AG08396 (cell line): ENCODE results near the gene SLC1A1.
A peak's percentile ranks its signal among the peaks of the same experiment; 100 is the strongest.

ENCODE experiments used
- DNase-seq: peaks from one replicate; pipeline ENCODE4 v3.0.0; 2012; ENCODE audit warnings: low spot score, mixed read lengths

The SLC1A1 gene

GRCh38 chr9:4489919-4490704 is at the start of gene SLC1A1:
Gene SLC1A1 (plus strand): TSS chr9:4490468. CDS start chr9:4490680, 212 bp downstream.
- DNase-seq: peak; percentile 82

DNA sequence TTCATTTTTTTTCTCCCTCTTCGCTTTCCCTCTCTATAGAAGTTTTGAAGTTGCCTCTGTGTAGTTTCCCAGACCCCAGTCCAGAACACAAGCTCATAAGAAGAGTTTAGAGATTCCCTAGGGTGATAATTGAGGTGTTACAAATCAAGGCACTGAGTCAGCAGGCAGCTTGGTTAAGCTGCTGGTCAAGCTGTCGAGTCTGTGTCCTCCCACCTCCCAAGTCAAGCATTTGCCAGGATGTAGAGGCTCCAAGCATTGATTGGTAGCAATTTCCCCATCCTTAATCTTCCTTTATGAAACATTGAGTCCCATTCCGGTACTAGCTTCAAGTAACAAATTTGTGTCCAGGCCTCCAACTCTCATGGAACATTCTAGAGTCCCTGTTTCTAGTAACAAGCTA is 47.5 kb upstream of the SLC1A1 start:
- DNase-seq: no peak

- no peak for DNase-seq
Observed at GRCh38 chr9:4443439-4443838, 46.8 kb upstream of the SLC1A1 start.

- no peak for DNase-seq
Observed at GRCh38 chr9:4461437-4461836, 28.8 kb upstream of the SLC1A1 start.

DNA sequence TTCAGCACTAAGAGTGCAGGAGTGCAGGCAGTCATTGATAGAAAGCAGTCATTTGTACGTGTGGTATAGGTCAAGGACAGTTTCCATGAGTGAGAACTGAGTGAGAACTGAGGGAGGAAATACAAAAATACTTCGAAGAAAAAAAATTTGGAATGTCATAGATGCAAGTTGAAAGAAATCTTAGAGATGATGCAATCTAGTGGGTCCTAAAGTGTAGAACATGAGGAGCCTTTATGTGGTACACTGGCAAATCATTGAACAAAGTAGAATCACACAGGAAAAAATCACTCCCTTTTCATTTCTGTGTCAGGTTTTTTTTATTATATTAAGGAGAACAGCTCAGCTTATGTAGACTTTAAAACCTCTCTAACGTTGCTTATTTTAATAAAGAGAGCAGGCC is 26.4 kb upstream of the SLC1A1 start:
- no peak for DNase-seq

DNA sequence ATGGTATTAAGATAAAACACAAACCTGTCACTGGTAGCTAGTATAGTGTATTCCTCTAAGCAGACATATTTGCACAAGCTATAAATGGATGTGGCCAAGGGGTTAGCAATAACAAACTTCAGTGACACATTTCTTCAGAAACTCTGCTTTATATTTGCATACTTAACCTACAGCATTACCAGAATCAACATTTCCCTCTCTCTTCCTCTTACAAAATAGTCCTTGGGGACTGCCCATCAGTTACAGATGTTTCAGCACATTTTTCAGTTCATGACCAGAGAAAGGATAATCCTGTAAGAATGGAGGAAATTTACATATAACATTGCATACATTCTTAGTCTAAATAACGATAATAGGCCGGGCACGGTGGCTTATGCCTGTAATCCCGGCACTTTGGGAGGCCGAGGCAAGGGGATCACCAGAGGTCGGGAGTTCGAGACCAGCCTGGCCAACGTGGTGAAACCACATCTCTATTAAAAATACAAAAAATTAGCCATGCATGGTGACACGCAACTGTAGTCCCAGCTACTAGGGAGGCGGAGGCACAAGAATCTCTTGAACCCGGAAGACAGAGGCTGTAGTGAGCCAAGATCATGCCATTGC is 25.3 kb upstream of the SLC1A1 start:
- DNase-seq: no peak

GRCh38 chr9:4465910-4466309 is 24.4 kb upstream of the SLC1A1 start:
- DNase-seq: no peak

DNA sequence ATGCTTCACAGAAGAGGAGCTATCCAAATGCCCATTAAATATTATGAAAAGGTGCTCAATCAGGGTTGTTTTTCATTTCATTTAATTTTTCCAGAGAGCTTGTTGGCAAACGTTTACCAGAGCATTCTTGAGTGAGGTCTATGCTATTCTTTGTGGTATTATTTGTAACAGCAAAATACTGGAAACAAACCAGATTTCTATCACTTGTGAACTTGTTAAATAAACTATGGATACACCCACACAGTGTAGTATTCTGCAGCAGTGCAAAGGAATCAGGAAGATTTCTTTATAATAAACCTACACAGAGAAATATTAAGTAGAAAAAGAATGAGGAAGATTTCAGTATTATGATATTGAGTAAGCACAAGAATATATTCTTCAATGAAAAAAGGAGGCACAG is 15.0 kb upstream of the SLC1A1 start:
- no peak for DNase-seq

GRCh38 chr9:4486176-4486575 is 4.1 kb upstream of the SLC1A1 start:
- no peak for DNase-seq

GRCh38 chr9:4489562-4489918 is 728 bp upstream of the SLC1A1 start:
- peak; percentile 41 for DNase-seq

GRCh38 chr9:4490705-4491625 is 697 bp downstream of the SLC1A1 start:
- DNase-seq: peak; percentile 25

DNA sequence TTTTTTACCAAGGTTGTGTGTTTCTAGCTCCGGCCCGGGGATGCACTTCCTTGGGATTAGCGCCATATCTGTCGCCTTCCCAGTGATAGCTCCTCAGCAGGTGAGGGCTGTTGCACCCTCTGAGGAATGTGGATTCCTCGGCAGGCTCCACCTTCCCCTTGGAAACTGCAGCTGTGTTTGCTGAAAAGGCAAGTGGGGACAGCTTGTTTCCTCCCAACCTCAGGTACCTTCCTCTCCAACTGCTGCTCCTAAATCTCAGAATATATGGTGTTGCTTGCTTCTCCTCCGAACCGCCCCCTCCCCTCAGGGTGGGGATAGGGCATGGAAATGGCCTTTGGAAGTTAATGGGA is 1.3 kb downstream of the SLC1A1 start:
- no peak for DNase-seq

DNA sequence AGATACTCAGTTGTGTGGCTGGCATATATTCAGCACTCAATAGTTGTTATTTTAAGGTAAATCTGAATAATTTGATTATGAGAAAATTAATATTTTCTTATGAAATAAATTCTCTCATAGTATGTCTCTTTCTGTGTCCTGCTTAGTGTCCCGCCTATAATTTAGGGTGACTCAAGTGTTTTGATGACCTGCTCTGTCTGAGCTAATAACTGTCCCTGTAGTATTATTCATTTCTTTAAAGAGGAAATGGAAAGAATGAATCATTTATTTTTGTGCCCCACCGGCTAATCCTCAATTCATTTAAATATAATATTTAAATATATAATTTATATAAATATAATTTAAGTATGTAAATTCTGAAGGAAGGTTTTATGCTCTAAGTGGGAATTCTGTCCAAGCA is 4.1 kb downstream of the SLC1A1 start:
- no peak for DNase-seq

GRCh38 chr9:4494806-4495205 is 4.5 kb downstream of the SLC1A1 start:
- no peak for DNase-seq

- DNase-seq: no peak
Observed at GRCh38 chr9:4495537-4495936, 5.3 kb downstream of the SLC1A1 start.

DNA sequence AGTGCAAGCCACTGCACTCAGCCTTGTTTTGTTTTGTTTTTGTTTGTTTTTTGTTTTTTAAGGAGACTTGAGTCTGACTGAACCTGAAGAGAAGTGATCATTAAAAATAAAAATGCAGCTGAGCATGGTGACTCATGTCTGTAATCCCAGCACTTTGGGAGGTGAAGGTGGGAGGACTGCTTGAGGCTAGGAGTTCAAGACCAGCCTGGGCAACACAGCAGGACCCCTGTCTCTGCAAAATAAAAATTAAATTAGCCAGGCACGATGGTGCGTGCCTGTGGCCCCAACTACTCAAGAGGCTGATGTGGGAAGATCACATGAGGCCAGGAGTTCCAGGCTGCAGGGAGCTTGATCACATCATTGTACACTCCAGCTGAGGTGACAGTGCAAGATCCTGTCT is 6.2 kb downstream of the SLC1A1 start:
- no peak for DNase-seq

DNA sequence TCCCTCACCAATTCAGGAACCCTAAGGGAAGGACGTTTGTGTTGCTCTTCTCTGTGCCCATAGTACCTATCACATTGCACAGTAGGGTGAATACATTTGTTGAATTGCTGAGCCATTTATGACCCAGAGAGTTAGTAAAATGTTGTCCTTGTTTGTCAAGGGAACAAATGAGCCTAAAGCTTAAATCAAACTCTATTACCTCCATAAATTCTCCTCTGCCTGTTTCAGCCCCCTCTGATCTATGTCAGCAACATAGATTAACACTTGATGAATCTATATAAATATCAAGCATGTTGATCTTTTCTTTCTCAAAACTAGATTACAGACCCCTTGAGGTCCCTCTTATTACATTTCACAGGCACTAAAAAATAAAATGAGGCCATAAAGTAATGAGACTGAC is 7.1 kb downstream of the SLC1A1 start:
- DNase-seq: no peak

GRCh38 chr9:4497855-4498254 is 7.6 kb downstream of the SLC1A1 start:
- peak; percentile 38 for DNase-seq

DNA sequence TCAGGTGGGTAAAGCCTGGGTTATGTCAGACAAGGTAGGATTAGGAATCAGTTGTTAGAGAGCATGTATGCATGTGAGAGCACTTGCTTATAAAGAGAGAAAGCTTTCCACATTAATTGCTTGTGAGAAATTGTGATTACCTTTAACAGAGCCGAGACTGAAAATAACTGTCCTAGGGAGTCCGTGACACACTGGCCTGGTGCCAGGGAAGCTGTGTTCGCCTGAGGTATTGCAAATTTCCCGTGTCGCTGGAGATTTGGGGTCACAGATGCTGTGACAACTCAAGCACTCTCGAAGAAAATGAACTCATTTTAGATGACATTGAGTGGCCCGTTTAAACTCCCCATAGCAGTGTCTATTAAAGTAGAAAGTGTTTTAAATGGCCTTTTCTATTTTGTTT is 9.6 kb downstream of the SLC1A1 start:
- no peak for DNase-seq

GRCh38 chr9:4501147-4501507 is 10.9 kb downstream of the SLC1A1 start:
- DNase-seq: no peak

GRCh38 chr9:4502444-4502843 is 12.2 kb downstream of the SLC1A1 start:
- DNase-seq: no peak

DNA sequence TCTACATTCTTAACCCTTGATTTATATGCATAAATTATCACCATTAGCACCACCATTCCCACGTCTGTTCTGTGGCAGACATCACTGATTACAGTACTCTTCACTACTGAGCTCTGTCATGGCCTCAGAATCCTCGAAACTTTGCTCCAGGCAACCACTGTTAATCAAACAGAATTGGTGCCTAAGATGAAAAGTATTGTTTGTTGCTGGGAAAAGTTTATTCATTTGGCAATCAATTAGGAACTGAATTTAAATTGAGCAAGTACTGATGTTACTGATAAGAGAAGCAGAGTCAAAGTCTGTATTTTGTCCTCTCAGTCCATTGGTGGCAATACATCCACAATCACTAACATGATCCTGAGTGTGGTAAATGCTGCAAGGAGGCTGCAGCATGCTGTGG is 12.8 kb downstream of the SLC1A1 start:
- no peak for DNase-seq

GRCh38 chr9:4504250-4504649 is 14.0 kb downstream of the SLC1A1 start:
- no peak for DNase-seq
